ENCODE measurements around the gene GDF9. TPM values are rescaled to one million over a fixed set of nuclear protein-coding genes. Genes with fewer than 3 reads are reported as not detected.

The GDF9 gene
- total RNA-seq, 2 donors from 2014 or later = 0.26 to 0.33 TPM

- Histone ChIP-seq H3K27ac (no peak overlapping the region), H3K4me3 (no peak overlapping the region), H3K9me3 (no peaks in the 10 kb centered on the region), H3K4me1 (no peaks in the 10 kb centered on the region), H3K27me3 (no peaks in the 10 kb centered on the region), H3K36me3 (replicated peaks in 1 of 2; ENCODE audit: insufficient read depth in 1 of 2, low read depth in 2 of 2) (peaks cover 17 to 39% of the 10 kb centered on the region in 2 donors)
- ATAC-seq = no peak
- no peak for DNase-seq
- 85 to 88% methylated on average over 4 of the region's 4 CpGs for WGBS, 2 donors
- no peak for TF ChIP-seq POLR2A (IDR thresholded peaks at IDR 0.05)
- TF ChIP-seq, protein P1, sequence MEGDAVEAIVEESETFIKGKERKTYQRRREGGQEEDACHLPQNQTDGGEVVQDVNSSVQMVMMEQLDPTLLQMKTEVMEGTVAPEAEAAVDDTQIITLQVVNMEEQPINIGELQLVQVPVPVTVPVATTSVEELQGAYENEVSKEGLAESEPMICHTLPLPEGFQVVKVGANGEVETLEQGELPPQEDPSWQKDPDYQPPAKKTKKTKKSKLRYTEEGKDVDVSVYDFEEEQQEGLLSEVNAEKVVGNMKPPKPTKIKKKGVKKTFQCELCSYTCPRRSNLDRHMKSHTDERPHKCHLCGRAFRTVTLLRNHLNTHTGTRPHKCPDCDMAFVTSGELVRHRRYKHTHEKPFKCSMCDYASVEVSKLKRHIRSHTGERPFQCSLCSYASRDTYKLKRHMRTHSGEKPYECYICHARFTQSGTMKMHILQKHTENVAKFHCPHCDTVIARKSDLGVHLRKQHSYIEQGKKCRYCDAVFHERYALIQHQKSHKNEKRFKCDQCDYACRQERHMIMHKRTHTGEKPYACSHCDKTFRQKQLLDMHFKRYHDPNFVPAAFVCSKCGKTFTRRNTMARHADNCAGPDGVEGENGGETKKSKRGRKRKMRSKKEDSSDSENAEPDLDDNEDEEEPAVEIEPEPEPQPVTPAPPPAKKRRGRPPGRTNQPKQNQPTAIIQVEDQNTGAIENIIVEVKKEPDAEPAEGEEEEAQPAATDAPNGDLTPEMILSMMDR (IDR thresholded peaks at IDR 0.05) = no peak
- intact Hi-C loops (cut with DNase I) = no loop called here
Measured at GRCh38 chr5:132895719-132896305, 29.5 kb upstream of the GDF9 start.

DNA sequence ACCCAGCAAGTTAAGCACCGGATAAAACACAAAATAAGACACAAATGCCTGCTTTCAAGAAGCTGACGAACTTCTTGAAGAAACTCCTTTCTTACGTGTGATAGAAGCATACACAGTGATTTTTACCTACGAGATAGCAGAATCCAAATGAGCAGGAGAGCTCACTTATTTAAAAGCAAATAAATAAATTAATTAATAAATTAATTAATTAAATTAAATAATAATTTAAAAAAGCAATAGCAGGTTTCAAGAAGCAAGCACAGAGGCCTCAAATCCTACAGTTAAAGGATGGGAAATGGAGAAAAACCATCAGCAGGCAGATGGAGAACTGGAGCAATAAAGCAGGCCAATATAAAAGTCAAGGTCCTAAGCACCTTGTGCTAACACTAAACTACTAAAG, 24.5 kb upstream of the GDF9 start:
- Histone ChIP-seq H3K4me3 (no peak overlapping the region), H3K27me3 (no peaks in the 10 kb centered on the region), H3K36me3 (replicated peaks in 1 of 2; ENCODE audit: insufficient read depth in 1 of 2, low read depth in 2 of 2) (peaks cover 3 to 56% of the 10 kb centered on the region in 2 donors), H3K4me1 (no peaks in the 10 kb centered on the region), H3K27ac (no peak overlapping the region), H3K9me3 (no peaks in the 10 kb centered on the region)
- intact Hi-C loops (cut with DNase I) = no loop called here
- ATAC-seq (no peak), DNase-seq (no peak)
- no peak for TF ChIP-seq POLR2A (IDR thresholded peaks at IDR 0.05)
- TF ChIP-seq, protein P1 (IDR thresholded peaks at IDR 0.05) = no peak
- 98% methylated on average over 4 of the region's 4 CpGs for WGBS, 2 donors

GRCh38 chr5:132889501-132889900, 23.2 kb upstream of the GDF9 start:
- TF ChIP-seq, protein P1 (IDR thresholded peaks at IDR 0.05) = no peak
- no peak for TF ChIP-seq POLR2A (IDR thresholded peaks at IDR 0.05)
- DNase-seq = no peak
- Histone ChIP-seq H3K27me3 (no peaks in the 10 kb centered on the region), H3K4me3 (no peak overlapping the region), H3K36me3 (replicated peaks in 1 of 2; ENCODE audit: insufficient read depth in 1 of 2, low read depth in 2 of 2) (peaks cover 3 to 50% of the 10 kb centered on the region in 2 donors), H3K9me3 (no peaks in the 10 kb centered on the region), H3K4me1 (no peaks in the 10 kb centered on the region), H3K27ac (no peak overlapping the region)
- intact Hi-C loops (cut with DNase I) = loop anchor here (5.0 kb wide), 1 partner anchor 62 kb away; no protein-coding TSS in a partner anchor
- ATAC-seq = no peak

DNA sequence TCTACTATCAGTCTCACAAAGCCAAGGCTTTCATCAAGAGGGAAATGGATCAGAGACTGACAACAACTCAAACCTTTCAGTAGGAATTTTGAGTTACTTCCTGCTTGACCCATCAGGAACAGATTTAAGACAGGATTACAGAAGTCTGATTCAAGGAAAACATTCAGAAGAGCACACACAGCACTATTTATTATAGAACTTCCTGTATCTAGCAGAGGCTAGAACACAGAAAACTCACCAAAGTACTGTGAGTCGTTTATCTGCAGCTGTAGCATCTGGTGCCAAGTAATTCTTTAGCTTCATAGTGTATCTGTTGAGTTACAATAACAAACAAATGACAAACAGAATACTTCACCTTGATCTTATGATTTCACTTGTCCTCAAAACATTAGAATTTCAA, 21.0 kb upstream of the GDF9 start:
- ATAC-seq = no peak
- Histone ChIP-seq H3K27me3 (no peaks in the 10 kb centered on the region), H3K36me3 (replicated peaks in 1 of 2; ENCODE audit: insufficient read depth in 1 of 2, low read depth in 2 of 2) (peaks cover 3 to 40% of the 10 kb centered on the region in 2 donors), H3K27ac (no peak overlapping the region), H3K9me3 (no peaks in the 10 kb centered on the region), H3K4me3 (no peak overlapping the region), H3K4me1 (peaks cover 6% of the 10 kb centered on the region)
- intact Hi-C loops (cut with DNase I) = loop anchor here (5.0 kb wide), 1 partner anchor 60 kb away; no protein-coding TSS in a partner anchor
- TF ChIP-seq, protein P1 (IDR thresholded peaks at IDR 0.05) = no peak
- TF ChIP-seq POLR2A (IDR thresholded peaks at IDR 0.05) = no peak
- DNase-seq = no peak
- WGBS, 2 donors = 14 to 27% methylated on average over 1 of the region's 1 CpG
